Aorta (tissue), 5 donors: ENCODE results near the gene AOX1. TPM values are rescaled to one million over a fixed set of nuclear protein-coding genes. Genes with fewer than 3 reads are reported as not detected.

Experiments used
- ATAC-seq: fragments of 200-7000 bp; cut with Tn5 transposase; one replicate; pipeline ENCODE4 v1.9.1; 2022; ENCODE audit warnings: moderate library complexity; ENCODE audit not compliant: low FRiP score
- DNase-seq, 2 donors: peaks; one replicate each; pipeline ENCODE4 v3.0.0-alpha.2; 2020
- H3K27ac ChIP-seq, 2 donors: one replicate each; pipeline ENCODE4 v1.5.1; 2013; ENCODE audit warnings: low read length in 2 of 2, mild to moderate bottlenecking in 2 of 2, moderate library complexity in 2 of 2, control low read depth in 1 of 2, inconsistent platforms in 1 of 2, low read depth in 1 of 2
- H3K27me3 ChIP-seq, 2 donors: one replicate each; pipeline ENCODE4 v1.6.1; 2013; ENCODE audit warnings: control low read depth in 1 of 2, low read length in 1 of 2, mild to moderate bottlenecking in 1 of 2, moderate library complexity in 1 of 2; ENCODE audit not compliant: insufficient read depth in 2 of 2, control insufficient read depth in 1 of 2
- H3K36me3 ChIP-seq, 2 donors: one replicate each; pipeline ENCODE4 v1.6.1; 2013; ENCODE audit warnings: control low read depth in 1 of 2, low read length in 1 of 2, mild to moderate bottlenecking in 1 of 2; ENCODE audit not compliant: insufficient read depth in 2 of 2, control insufficient read depth in 1 of 2
- H3K4me1 ChIP-seq, 2 donors: one replicate each; pipeline ENCODE4 v1.6.1; 2013; ENCODE audit warnings: low read length in 2 of 2, control low read depth in 1 of 2, mild to moderate bottlenecking in 1 of 2, moderate library complexity in 1 of 2; ENCODE audit not compliant: insufficient read depth in 2 of 2, control insufficient read depth in 1 of 2
- H3K4me3 ChIP-seq, 2 donors: one replicate each; pipeline ENCODE4 v1.5.1; 2013; ENCODE audit warnings: low read length in 2 of 2, control low read depth in 1 of 2, mild to moderate bottlenecking in 1 of 2
- H3K9me3 ChIP-seq: one replicate; pipeline ENCODE4 v1.6.1; 2013; ENCODE audit warnings: mild to moderate bottlenecking, low read length; ENCODE audit not compliant: control insufficient read depth
- WGBS, 2 donors: extraction: QIAGEN DNeasy Blood & Tissue Kit; methylation state at CpG; one replicate each; pipeline ENCODE4 v1.1.7; 2013; 5-methylcytosine and 5-hydroxymethylcytosine counted together
- intact Hi-C, 2 donors: fragments of 100-400 bp; cut with DNase I; formaldehyde crosslinking; loops; one replicate each; pipeline versions ENCODE4 v1.14.2 to v1.15.0; 2022
- polyA plus RNA-seq, 2 donors: library from polyadenylated mRNA; stranded (reverse); fragments of 200-250 nt; gene quantifications; one replicate each; pipeline ENCODE4 v1.2.3, GENCODE V29; 2013
- total RNA-seq, 2 donors: library from RNA; stranded (reverse); fragmentation: NEBNext Ultra II Directional; extraction: Animal tissue kit (Norgen Biotek cat#: 25700); gene quantifications; one replicate each; pipeline ENCODE4 v1.2.1, GENCODE V29; 2021
- donor health status: healthy with polysubstance abuse.
- donor health status: Bipolar disorder and iron deficiency.
- donor health status: DM: no; HTN: no; CAD: no.
- donor health status: DM: no; HTN: no; CAD: no.
- donor health status: DM: yes; HTN: yes; CAD: no.

AOX1 gene
- total and polyA plus RNA-seq, 4 donors, result 6.9 to 65.5 (median 36.1) TPM

DNA sequence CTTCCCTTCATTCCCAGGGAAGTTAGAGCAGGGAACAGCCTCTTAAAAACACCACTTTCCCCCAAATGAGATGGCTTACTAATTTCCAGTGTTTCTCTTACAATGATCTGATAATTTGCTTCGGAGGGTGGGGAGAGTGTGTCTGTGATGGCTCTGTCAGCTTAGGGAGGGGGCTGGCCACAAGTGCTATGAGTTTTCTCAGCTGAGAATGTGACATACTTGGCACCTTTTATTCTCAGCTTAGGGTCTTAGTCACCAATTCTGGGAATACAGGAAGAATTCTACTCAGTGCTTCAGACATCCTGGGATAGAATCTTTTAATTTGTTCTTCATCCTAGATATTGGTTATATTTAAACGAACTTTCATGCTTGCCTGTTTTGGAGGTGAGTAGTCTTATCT, 64.4 kb downstream of the AOX1 start:
- DNase-seq (no peak), ATAC-seq (no peak)
- Histone ChIP-seq H3K27me3 (no peaks in the 10 kb centered on the region), H3K9me3 (no peaks in the 10 kb centered on the region), H3K4me1 (no peaks in the 10 kb centered on the region), H3K4me3 (no peak overlapping the region), H3K36me3 (peaks cover 0 to 4% of the 10 kb centered on the region in 2 donors), H3K27ac (no peak overlapping the region)
- 79% methylated on average over 2 of the region's 2 CpGs for WGBS, 2 donors
- intact Hi-C loops, result no loop called here

GRCh38 chr2:200652158-200652557, 66.3 kb downstream of the AOX1 start:
- intact Hi-C loops, result no loop called here

DNA sequence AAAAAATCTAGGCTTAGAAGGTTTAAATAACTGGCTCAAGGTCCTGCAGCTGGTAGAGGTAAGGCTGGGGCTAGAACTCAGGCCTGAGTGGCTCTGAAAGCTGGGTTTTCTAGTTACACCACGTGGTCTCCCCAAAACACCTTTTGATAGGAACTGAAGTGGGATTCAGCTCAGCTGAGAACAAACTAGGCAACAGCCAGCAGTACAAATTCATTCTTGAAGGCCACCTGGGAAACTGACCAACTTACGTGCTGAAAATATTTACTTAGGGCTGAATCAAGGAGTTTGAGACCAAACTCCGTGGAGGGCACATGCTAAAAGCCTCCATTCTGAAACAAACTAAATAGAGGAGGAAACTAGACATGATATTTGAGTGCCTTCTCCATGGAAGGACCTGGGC, 67.2 kb downstream of the AOX1 start:
- no peak overlapping the region for H3K4me3 ChIP-seq
- H3K27me3 ChIP-seq, result no peaks in the 10 kb centered on the region
- DNase-seq, result no peak
- intact Hi-C loops, result no loop called here
- no peak overlapping the region for H3K27ac ChIP-seq
- H3K36me3 ChIP-seq, result peaks cover 0 to 4% of the 10 kb centered on the region in 2 donors
- H3K9me3 ChIP-seq, result no peaks in the 10 kb centered on the region
- WGBS, 2 donors, result 24 to 38% methylated on average over 3 of the region's 3 CpGs
- ATAC-seq, result no peak
- H3K4me1 ChIP-seq, result no peaks in the 10 kb centered on the region

More at GRCh38 chr2:200652158-200652557, 66.3 kb downstream of the AOX1 start:
- WGBS, 2 donors, result 43 to 63% methylated on average over 1 of the region's 1 CpG
- Histone ChIP-seq H3K4me1 (no peaks in the 10 kb centered on the region), H3K36me3 (peaks cover 0 to 4% of the 10 kb centered on the region in 2 donors), H3K4me3 (no peak overlapping the region), H3K9me3 (no peaks in the 10 kb centered on the region), H3K27ac (no peak overlapping the region), H3K27me3 (no peaks in the 10 kb centered on the region)
- no peak for DNase-seq
- no peak for ATAC-seq

DNA sequence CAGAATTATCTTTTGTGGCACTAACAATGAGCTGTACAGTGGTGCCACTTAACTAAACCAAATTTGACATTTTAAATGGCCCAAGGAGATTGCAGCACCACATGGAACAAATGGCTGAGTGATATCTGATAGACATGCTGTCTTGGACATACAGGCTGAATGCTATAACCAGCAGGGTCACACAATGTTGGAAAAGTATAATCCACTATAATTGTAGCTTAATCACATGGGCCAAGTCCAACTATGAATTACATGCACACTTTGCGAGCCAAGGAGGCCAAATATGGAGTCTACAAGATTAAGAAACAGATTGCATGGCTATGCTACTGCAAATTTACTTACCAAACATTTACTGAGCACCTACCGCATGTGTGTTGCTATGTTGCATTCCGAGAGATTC, 69.0 kb downstream of the AOX1 start:
- no peak overlapping the region for H3K4me3 ChIP-seq
- no peaks in the 10 kb centered on the region for H3K27me3 ChIP-seq
- H3K36me3 ChIP-seq, result peaks cover 0 to 4% of the 10 kb centered on the region in 2 donors
- intact Hi-C loops, result no loop called here
- ATAC-seq, result no peak
- H3K27ac ChIP-seq, result no peak overlapping the region
- no peaks in the 10 kb centered on the region for H3K4me1 ChIP-seq
- 90 to 93% methylated on average over 3 of the region's 3 CpGs for WGBS, 2 donors
- DNase-seq, result no peak
- no peaks in the 10 kb centered on the region for H3K9me3 ChIP-seq

- no peaks in the 10 kb centered on the region for H3K4me1 ChIP-seq
- H3K9me3 ChIP-seq, result no peaks in the 10 kb centered on the region
- H3K27ac ChIP-seq, result no peak overlapping the region
- no peaks in the 10 kb centered on the region for H3K27me3 ChIP-seq
- 72 to 75% methylated on average over 3 of the region's 3 CpGs for WGBS, 2 donors
- ATAC-seq (no peak), DNase-seq (no peak)
- peaks cover 0 to 5% of the 10 kb centered on the region in 2 donors for H3K36me3 ChIP-seq
- intact Hi-C loops, result no loop called here
- no peak overlapping the region for H3K4me3 ChIP-seq
These were observed 70.2 kb downstream of the AOX1 start for GRCh38 chr2:200655918-200656580.

GRCh38 chr2:200658278-200658864, 72.6 kb downstream of the AOX1 start:
- H3K27ac ChIP-seq, result no peak overlapping the region
- WGBS, 2 donors, result 42 to 48% methylated on average over 5 of the region's 5 CpGs
- H3K36me3 ChIP-seq, result peaks cover 0 to 3% of the 10 kb centered on the region in 2 donors
- no peak overlapping the region for H3K4me3 ChIP-seq
- intact Hi-C loops, result no loop called here
- no peaks in the 10 kb centered on the region for H3K4me1 ChIP-seq
- H3K9me3 ChIP-seq, result no peaks in the 10 kb centered on the region
- ATAC-seq (no peak), DNase-seq (no peak)
- no peaks in the 10 kb centered on the region for H3K27me3 ChIP-seq

DNA sequence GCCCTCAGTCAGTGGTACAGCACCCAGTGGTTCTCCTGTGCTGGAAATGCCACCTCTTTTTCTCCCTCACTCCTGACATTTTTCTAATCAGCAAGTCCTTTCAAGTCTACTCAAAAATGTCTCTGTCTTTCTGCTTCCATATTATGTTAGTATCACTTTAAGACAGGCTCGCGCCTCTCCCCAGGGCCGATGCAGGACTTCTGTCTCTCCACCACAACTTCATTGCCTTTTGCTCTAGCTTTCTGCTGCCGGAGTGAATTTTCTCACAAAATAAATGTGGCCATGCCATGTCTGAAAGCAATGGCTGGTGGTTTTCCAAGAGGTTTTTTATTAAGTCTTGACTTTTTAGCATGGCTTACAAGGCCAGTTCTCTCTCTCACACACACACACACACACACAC, 73.6 kb downstream of the AOX1 start:
- Histone ChIP-seq H3K27ac (no peak overlapping the region), H3K4me3 (no peak overlapping the region), H3K27me3 (no peaks in the 10 kb centered on the region), H3K9me3 (no peaks in the 10 kb centered on the region), H3K4me1 (no peaks in the 10 kb centered on the region), H3K36me3 (peaks cover 0 to 3% of the 10 kb centered on the region in 2 donors)
- intact Hi-C loops, result no loop called here
- 38 to 41% methylated on average over 4 of the region's 4 CpGs for WGBS, 2 donors
- DNase-seq (no peak), ATAC-seq (no peak)

- no peak for ATAC-seq
- Histone ChIP-seq H3K27ac (no peak overlapping the region), H3K9me3 (no peaks in the 10 kb centered on the region), H3K27me3 (no peaks in the 10 kb centered on the region), H3K4me3 (no peak overlapping the region), H3K4me1 (no peaks in the 10 kb centered on the region), H3K36me3 (peaks cover 0 to 3% of the 10 kb centered on the region in 2 donors)
- intact Hi-C loops, result no loop called here
- no peak for DNase-seq
- WGBS, 2 donors, result 71 to 72% methylated on average over 1 of the region's 1 CpG
These were observed 75.7 kb downstream of the AOX1 start for GRCh38 chr2:200661477-200661876.

GRCh38 chr2:200662727-200663126, 76.9 kb downstream of the AOX1 start:
- Histone ChIP-seq H3K36me3 (peaks cover 0 to 3% of the 10 kb centered on the region in 2 donors), H3K9me3 (no peaks in the 10 kb centered on the region), H3K27ac (no peak overlapping the region), H3K4me3 (no peak overlapping the region), H3K4me1 (no peaks in the 10 kb centered on the region), H3K27me3 (no peaks in the 10 kb centered on the region)
- intact Hi-C loops, result no loop called here
- DNase-seq (no peak), ATAC-seq (no peak)
- 56 to 59% methylated on average over 7 of the region's 7 CpGs for whole genome bisulfite sequencing, 2 donors
